Inferior parietal cortex (tissue), 1 donor: ENCODE measurements around the gene DUOXA1.
"Not testable (repeated sequence)": the region's sequence is repeated elsewhere in the genome, so short reads cannot be mapped to it uniquely, and the experiment has no call there.

Experiments used
- DNase-seq: peaks from one replicate; pipeline ENCODE4 v3.0.0-alpha.2; 2016; ENCODE audit errors: extremely low spot score

Gene DUOXA1

DNA sequence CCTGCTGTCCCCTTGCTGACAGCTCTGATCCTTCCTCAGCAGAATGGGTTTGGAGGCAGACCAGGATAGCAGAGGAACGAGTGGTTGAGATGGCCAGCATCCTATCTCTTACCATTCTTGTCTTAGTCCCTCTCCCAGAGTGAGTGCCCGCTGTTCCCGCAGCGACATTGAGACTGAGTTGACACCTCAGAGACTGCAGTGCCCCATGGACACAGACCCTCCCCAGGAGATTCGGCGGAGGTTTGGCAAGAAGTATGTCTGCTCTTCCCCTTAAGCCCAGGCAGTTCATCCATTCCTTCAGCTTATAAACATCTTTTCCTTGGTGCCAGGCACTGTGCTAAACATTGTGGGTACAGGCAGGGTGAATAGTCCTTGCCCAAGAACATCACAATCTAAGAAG lies 21.3 kb upstream of the DUOXA1 start:
- no peak for DNase-seq

DNA sequence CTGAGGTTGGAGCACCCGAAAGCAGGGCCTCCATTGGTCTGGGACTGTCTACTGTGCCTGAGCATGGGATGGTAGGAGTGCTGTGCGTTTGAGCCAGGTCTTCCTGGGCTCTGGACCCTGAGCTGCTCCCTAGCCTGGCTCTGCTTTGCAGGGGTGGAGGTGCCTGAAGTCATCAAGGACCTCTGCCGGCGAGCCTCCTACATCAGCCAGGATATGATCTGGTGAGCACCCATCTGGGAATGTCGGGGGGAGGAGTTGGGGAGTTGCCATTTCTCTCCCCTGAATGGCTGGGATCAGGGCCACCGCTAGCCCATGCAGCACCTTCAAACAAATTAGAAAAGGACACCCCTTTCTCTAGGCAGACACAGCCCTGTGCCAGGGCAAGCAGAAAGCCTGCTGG lies 20.8 kb upstream of the DUOXA1 start:
- DNase-seq = no peak

DNA sequence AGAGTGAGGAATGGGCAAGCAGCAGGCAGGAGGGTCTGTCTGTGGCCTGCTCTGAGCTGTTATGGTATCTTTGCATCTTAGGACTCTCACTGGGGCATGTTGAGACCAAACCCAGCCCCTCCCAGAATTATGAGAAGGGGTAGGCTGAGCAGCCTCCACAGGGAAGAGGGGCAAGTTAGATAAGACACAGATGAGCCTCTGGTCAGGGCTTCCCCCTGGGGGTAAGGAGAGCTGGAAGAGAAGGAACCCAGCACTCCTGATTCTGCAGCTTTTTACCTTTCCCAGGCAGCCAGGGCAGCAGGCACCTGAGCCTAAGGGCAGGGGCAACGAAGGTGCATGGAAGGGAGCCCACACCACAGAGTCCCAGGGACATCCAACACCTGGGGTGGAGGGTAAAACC lies 19.4 kb upstream of the DUOXA1 start:
- no peak for DNase-seq

DNA sequence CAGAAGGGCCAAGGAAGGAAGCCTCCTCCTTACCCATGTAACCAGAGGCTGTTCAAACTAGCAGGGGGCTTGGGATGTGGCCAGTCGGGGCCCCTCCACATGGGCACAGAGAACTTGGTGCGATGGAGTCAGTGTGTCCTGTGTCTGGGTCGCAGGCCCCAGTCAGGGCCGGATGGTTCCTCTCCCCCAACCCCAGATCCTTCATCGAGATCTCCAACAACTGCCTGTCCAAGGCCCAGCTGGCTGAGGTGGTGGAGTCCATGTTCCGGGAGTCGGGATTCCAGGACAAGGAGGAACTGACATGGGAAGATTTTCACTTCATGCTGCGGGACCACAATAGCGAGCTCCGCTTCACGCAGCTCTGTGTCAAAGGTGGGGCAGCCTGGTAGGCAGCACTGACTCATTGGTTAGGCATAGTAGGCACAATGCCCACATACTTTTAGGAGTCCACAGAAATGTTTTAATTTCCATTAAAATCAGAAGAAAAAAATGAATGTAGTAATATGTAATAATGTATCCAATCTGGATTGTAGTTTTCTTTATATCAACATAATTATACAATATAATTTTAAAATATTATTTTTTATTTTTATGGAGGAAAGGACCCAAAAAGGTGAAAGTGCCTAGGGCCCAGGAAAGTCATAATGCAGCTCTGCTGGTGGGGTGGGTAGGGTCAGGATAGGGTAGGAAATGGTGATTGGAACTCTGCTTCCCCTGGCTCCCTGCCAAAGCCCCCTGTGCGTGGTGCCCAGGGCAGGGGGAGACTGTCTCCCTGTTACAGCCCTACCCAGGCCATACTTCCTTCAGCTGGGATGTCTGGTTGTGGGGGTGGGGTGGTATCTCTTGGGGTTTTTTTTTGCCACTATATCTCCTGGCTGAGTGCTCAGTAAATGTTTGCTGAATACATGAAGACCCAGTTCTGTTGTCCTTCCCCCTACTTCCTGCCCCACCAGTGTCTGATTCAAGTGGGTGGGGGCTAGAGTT lies 18.7 kb upstream of the DUOXA1 start:
- no peak for DNase-seq

DNA sequence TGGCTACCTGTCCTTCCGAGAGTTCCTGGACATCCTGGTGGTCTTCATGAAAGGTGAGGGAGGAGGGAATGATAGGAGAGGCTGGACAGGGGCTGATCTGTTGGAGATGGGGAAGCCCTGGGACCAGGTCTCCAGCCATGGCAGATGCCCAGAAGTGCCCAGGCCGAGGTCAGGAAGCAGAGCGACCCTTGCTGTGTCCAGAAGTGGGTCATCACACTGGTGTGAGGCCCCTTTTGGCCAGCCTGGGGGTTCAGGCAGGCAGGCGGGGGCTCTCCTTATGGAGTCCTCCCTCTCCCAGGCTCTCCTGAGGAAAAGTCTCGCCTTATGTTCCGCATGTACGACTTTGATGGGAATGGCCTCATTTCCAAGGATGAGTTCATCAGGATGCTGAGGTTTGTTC lies 17.9 kb upstream of the DUOXA1 start:
- DNase-seq = no peak

DNA sequence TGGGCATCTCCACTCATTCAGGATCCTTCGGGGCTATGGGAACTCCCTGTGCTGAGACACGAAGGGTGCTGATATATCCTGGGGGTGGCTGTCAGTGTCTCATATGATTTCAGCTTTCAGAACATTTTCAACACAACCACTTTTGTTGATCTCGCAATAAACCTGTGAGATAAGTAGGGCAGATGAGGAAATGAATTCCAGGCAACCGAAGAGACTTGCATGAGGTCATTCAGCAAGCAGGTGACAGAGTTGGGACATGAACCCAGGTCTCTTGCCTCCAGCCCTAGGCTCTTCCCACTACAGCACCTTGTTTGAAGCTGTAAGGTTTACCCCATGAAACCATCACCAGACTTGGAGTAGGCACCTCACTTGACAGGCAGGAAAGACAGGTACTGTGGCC lies 16.7 kb upstream of the DUOXA1 start:
- DNase-seq = no peak

DNA sequence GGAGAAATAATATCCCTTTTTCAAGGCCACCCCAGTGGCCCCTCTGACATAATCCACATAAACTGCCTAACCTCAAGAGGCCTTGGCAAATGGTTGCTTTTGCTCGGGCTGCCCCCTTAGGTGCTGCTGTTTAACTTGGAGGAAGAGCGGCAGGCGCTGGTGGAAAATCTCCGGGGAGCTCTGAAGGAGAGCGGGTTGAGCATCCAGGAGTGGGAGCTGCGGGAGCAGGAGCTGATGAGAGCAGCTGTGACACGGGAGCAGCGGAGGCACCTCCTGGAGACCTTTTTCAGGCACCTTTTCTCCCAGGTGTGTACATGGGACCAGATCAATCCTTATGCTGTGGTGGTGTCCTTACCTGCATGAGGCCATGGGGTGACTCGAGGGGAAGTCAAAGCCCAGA lies 15.1 kb upstream of the DUOXA1 start:
- DNase-seq = no peak

DNA sequence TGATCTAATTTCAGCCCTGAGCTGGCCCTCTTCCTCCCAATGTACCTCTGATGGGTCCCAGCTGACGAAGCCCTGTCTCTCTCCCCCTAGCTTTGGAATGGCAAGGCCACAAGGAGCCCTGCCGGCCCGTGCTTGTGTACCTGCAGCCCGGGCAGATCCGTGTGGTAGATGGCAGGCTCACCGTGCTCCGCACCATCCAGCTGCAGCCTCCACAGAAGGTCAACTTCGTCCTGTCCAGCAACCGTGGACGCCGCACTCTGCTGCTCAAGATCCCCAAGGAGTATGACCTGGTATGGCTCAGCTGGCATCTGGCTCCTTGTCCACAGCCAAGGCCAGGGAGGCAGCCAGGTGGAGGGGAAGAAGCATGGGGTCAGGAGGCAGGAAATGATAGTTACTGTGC lies 14.3 kb upstream of the DUOXA1 start:
- DNase-seq = no peak

DNA sequence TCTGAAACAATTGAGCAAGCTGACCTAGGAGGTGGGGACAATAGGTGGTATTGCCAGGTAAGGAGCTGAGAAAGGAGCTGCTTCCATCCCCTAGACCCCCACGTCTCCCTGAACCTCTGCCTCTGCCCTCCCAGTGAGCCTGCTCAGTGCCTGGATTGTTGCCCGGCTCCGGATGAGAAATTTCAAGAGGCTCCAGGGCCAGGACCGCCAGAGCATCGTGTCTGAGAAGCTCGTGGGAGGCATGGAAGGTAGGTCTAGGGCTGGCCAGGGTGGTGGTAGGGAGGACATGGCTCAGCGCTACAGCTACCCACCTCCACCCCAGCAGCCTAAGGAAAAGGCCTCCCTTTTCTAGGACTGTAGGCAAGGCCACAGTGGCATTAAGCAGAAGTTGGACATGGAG lies 13.4 kb upstream of the DUOXA1 start:
- no peak for DNase-seq

DNA sequence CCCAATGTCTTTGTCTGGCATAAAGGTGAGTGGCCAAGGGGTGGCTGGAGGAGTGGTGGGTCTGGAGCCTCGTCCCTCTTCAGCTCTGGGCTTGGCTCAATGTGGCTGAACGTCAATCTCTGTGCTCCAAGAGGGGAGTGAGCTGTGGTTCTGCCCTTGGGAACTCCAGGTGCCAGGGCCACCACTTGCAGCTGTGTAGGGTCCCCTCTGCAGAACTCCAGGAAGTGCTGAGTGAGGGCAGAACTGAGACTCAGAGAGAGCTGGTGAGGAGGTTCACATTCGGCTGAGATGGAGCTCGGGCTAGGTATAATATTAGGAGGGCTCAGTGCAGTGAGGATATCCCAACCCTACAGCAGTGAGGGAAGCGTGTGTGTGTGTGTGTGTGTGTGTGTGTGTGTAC lies 11.7 kb upstream of the DUOXA1 start:
- DNase-seq = no peak

DNA sequence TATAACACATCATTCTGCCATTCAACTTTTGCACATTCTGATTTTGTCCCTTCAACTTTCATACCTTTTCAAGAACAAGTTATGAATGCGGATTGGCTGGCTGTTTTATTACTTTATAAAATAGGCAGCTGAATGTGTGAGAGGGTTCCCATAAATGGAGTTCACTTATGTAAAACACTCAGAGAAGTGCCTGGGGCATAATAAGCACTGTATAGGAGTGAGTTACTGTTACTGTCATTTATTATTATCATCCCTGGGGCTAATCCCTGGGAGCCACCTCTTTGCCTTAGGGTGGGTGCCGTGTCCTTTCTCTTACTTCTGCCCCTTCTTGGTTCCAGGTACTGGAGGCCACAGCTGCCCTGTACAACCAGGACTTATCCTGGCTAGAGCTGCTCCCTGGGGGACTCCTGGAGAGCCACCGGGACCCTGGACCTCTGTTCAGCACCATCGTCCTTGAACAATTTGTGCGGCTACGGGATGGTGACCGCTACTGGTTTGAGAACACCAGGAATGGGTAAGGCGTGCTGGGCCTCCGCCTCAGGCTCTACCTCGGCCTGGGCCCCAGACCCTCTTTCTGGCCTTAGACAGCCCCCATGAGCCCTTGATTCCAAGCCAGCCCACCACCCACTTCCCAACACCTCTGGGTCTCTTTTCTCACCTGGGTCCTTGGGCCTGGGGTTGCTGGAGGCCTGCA lies 11.0 kb upstream of the DUOXA1 start:
- no peak for DNase-seq

DNA sequence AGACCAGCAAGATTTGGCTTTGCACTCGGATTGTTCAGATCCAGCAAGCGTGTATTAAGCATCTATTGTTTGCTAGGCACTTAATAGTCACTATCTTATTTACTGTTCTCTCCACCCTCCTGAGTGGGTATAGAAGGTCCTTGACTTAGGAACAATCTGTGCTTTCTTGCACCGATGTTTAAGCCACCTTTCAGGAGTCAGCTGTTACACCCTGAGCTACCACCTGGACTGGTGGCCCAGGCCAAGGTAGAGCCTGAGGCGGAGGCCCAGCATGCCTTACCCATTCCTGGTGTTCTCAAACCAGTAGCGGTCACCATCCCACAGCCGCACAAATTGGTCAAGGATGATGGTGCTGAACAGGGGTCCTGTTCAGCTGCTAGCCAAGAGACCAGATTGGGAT lies 10.1 kb upstream of the DUOXA1 start:
- DNase-seq = no peak

DNA sequence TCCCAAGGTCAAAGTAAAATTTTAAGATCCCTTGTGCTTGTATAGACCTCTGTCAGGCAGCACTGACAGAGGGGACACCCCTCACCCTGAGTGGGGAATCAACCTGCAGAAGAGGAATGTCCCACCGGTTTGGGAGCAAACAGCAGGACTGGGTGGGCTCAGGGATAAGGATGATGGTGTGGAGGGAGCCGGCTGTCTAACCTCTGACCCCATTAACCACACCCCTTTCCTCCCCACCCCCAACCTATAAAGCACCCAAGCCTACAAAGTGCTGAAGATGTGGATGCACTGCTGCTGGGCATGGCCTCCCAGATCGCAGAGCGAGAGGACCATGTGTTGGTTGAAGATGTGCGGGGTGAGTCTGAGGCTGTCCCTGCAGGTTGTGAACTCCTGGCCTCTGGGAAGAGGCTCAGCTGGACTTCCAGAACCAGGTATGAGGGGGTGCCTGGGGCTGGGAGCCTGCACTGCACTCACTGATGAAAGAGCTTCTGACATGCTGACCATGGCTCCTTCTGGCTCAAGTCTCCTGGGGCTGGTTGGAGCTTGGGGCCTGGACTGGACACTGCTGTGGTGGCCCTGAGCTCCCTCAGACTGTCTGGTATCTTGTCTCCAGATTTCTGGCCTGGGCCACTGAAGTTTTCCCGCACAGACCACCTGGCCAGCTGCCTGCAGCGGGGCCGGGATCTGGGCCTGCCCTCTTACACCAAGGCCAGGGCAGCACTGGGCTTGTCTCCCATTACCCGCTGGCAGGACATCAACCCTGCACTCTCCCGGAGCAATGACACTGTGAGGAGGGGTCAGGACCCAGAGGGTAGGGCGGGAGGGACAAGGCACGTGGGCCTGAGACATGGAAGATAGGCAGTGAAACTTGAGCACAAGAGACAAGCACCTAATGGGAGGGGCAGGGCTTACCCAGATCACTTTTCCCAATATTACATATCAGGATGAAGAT lies 9.4 kb upstream of the DUOXA1 start:
- no peak for DNase-seq

DNA sequence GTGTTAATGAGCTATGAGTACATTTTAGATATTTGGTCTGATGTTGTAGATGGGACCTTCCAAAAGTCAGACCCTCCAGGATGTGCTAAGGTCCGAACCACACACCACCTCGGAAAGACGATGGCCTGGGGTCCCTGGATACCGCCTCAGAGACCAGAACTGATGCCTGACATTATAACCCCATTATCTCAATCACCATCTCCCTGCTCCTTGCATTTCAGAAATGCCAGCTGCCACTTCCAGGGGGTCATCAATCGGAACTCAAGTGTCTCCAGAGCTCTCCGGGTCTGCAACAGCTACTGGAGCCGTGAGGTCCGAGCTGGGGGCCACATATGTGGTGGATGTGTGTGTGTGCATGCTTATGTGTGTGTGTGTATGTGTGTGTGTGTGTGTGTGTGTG lies 8.0 kb upstream of the DUOXA1 start:
- DNase-seq = no peak

DNA sequence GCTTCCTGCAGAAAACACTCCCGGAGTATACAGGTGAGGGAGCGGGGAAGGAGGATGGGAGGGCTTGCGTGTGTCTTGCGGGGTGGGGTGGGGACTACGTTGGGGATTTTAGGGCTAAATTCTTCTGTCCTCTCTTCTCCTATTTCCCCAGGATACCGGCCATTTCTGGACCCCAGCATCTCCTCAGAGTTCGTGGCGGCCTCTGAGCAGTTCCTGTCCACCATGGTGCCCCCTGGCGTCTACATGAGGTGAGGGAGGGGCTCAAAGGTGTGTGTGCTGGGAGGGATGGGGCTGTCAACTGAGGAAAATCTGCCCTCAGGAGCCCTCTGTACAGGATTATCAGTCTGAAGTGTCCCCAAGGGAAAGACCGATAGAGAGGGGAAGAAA lies 6.7 kb upstream of the DUOXA1 start:
- DNase-seq = no peak

DNA sequence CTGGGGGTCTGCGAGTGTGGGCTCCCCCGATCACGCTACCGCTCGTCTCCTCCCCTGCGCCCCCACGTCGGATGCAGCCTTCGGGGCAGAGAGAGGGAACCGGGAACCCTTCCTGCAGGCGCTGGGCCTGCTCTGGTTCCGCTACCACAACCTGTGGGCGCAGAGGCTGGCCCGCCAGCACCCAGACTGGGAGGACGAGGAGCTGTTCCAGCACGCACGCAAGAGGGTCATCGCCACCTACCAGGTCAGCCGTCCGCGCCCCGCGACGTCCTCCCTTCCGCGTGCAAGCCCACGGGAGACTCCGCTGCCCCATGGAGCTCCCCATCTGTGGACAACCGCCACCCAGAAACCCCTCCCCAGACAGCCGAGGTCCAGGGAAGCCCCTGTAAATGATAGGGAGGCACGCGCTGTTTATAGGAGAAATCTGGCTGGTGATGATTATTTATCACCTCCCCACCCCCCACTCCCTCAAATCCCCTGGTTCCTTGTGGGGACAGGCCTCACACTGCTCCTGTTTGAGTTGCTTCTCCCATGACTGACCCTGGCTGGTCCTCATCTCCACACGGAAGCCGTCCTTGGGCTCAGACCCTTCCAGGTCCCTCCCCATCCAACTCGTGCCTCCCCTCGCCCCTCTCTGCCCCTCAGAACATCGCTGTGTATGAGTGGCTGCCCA lies 6.2 kb upstream of the DUOXA1 start:
- DNase-seq = not testable (repeated sequence)

DNA sequence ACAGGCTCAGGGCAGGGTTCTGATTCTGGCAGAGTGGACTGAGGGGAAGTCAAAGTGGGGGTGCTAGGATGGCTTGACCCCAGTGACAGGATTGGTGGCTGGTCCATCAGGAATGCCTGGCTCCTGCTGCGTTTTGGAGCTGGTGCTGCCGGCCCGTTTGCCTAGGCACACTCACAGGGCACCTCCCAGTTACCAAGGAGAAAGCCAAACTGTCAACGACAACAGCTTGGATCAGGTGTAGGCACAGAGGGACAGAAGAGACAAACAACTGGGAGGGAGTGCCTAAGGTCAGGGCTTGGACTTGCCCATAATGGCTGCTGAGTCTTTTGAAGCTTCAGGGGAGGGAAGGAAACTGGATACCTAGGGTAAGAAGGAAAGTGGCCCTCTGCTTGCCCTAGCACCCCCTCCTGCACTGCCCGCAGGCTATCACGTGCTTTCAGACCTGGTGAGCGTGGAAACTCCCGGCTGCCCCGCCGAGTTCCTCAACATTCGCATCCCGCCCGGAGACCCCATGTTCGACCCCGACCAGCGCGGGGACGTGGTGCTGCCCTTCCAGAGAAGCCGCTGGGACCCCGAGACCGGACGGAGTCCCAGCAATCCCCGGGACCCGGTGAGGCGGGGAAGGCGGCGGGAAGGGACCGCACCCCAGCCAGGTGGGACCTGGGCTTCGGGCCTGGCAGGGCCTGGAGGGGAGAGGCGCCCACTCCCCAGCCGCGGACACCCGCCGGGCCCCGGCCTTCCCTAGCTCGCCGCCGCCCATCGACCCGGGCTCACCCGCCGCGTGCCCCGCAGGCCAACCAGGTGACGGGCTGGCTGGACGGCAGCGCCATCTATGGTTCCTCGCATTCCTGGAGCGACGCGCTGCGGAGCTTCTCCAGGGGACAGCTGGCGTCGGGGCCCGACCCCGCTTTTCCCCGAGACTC lies 5.3 kb upstream of the DUOXA1 start:
- no peak for DNase-seq

DNA sequence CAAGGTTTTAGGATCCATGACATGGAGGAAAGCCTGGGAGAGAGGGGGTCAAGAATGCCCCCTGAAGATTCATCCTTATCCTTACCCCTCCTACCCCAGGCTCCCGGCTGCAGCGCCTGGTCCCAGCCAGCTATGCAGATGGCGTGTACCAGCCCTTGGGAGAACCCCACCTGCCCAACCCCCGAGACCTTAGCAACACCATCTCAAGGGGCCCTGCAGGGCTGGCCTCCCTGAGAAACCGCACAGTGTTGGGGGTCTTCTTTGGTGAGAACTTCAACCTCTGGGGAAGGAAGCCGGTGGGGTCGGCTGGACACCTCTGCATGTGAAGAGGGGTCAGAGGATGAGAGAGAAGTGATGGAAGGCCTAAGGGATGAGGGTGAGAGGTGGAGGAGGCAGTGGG lies 4.4 kb upstream of the DUOXA1 start:
- DNase-seq = no peak

DNA sequence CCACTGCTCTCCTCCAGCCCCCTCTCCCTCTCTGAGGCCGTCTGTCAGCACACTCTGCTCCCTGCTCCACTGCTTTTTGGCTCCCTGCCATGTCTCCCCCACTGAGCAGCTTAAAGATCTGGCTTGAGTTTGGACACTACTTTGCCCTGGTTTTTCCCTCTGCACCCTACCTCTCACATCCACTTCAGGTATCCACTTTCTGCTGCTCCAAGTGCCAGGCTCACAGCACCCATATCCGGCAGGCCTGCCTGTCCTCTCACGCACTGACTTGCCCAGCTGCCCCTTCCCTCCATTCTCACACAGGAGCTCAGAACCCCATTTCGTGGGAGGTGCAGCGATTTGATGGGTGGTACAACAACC lies 3.9 kb upstream of the DUOXA1 start:
- DNase-seq = no peak

DNA sequence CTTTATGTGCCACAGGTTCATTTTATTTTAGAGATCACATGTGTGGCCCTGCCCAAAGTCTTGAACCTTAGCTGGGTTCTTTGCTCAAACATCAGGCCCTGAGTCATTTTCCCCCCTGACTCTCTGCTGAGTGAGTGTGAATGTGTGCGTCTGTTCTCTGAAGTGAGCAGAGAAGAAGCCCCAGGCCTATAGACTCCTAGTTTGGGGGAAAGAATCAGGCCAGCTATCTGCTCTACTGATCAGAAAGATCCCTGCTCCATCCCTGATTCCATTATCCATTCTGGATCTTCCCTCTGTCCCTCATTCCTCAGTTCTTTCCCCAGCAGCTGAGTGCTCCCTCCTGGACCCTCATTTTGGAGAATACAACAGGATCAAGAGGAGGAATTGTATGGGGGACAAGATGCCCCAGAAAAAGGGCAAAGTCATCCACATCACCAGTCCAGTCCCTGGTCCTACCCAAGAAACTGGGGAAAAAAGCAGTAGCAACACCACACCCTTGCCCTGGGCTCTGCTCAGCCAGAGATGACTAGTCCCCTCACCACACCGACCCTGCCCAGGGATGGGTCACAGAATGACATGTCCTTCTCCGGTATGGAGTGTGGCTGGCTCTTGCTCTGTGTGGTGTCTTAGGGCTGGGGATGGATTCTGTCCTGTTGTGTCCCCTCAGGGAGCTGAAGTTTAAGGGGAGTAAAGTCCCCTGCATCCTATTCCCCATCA lies 3.3 kb upstream of the DUOXA1 start:
- no peak for DNase-seq
